ENCODE data around the gene SH3BP2. TPM values are rescaled to one million over a fixed set of nuclear protein-coding genes. Genes with fewer than 3 reads are reported as not detected.

The SH3BP2 gene
- total RNA-seq, 2 experiments from 2014 or later: 10.9 to 31.6 TPM

- H3K9me2 ChIP-seq (ENCODE audit: insufficient read depth, low read length): no peaks in the 10 kb centered on the region
- H3K27ac ChIP-seq (ENCODE audit: low read depth, low read length, poor library complexity, severe bottlenecking): no peak overlapping the region
- H3K4me3 ChIP-seq (ENCODE audit: low read depth, low read length, poor library complexity, severe bottlenecking): no peak overlapping the region
- H3K9me3 ChIP-seq (ENCODE audit: low read length): no peaks in the 10 kb centered on the region
- H3K4me1 ChIP-seq (ENCODE audit: insufficient read depth, low read length, poor library complexity, severe bottlenecking): peaks cover 18% of the 10 kb centered on the region
- H3K4me2 ChIP-seq (ENCODE audit: low read length): no peak overlapping the region
- TF ChIP-seq CTCF (conservative IDR thresholded peaks at IDR 0.05; ENCODE audit: low read length) (no peak), EZH2phosphoT487 (IDR thresholded peaks at IDR 0.05; ENCODE audit: borderline replicate concordance, low read depth, low read length) (no peak)
- intact Hi-C loops (cut with micrococcal nuclease; ENCODE audit: unreplicated experiment): no loop called here
- H3K36me3 ChIP-seq (ENCODE audit: insufficient read depth, low read length): no peaks in the 10 kb centered on the region
- H2AFZ ChIP-seq (ENCODE audit: low read length): no peak overlapping the region
- POLR2A ChIA-PET: no interaction called here
- no peaks in the 10 kb centered on the region for H4K20me1 ChIP-seq (ENCODE audit: insufficient read depth, low read length)
- DNase-seq (ENCODE audit: low spot score): no peak
- CTCF ChIA-PET (ENCODE audit: unreplicated experiment): interaction anchor here (0.8 kb wide), 1 partner anchor 64 kb away, joined by 3 read pairs; no protein-coding TSS in a partner anchor
- no TSS peak for BruUV-seq (replicated peaks)
- H3K79me2 ChIP-seq (ENCODE audit: insufficient read depth, low read depth, low read length): no peaks in the 10 kb centered on the region
Measured at GRCh38 chr4:2767046-2767704, 25.7 kb upstream of the SH3BP2 start.

- H4K20me1 ChIP-seq (ENCODE audit: insufficient read depth, low read length): no peaks in the 10 kb centered on the region
- no peaks in the 10 kb centered on the region for H3K36me3 ChIP-seq (ENCODE audit: insufficient read depth, low read length)
- BruUV-seq (replicated peaks): no TSS peak
- no peaks in the 10 kb centered on the region for H3K9me3 ChIP-seq (ENCODE audit: low read length)
- no peak for DNase-seq (ENCODE audit: low spot score)
- no peaks in the 10 kb centered on the region for H3K79me2 ChIP-seq (ENCODE audit: insufficient read depth, low read depth, low read length)
- no peak overlapping the region for H3K27ac ChIP-seq (ENCODE audit: low read depth, low read length, poor library complexity, severe bottlenecking)
- ChIA-PET POLR2A (no interaction called here), CTCF (ENCODE audit: unreplicated experiment) (interaction anchor here (0.8 kb wide), 1 partner anchor 63 kb away, joined by 3 read pairs; no protein-coding TSS in a partner anchor)
- no peak overlapping the region for H3K4me3 ChIP-seq (ENCODE audit: low read depth, low read length, poor library complexity, severe bottlenecking)
- H3K4me1 ChIP-seq (ENCODE audit: insufficient read depth, low read length, poor library complexity, severe bottlenecking): peaks cover 18% of the 10 kb centered on the region
- no peak overlapping the region for H3K4me2 ChIP-seq (ENCODE audit: low read length)
- no peaks in the 10 kb centered on the region for H3K9me2 ChIP-seq (ENCODE audit: insufficient read depth, low read length)
- intact Hi-C loops (cut with micrococcal nuclease; ENCODE audit: unreplicated experiment): no loop called here
- H2AFZ ChIP-seq (ENCODE audit: low read length): no peak overlapping the region
- TF ChIP-seq EZH2phosphoT487 (IDR thresholded peaks at IDR 0.05; ENCODE audit: borderline replicate concordance, low read depth, low read length) (no peak), CTCF (conservative IDR thresholded peaks at IDR 0.05; ENCODE audit: low read length) (no peak)
Measured at GRCh38 chr4:2767705-2768074, 25.2 kb upstream of the SH3BP2 start.

- Histone ChIP-seq H3K9me2 (ENCODE audit: insufficient read depth, low read length) (no peaks in the 10 kb centered on the region), H3K36me3 (ENCODE audit: insufficient read depth, low read length) (no peaks in the 10 kb centered on the region), H3K9me3 (ENCODE audit: low read length) (no peaks in the 10 kb centered on the region), H4K20me1 (ENCODE audit: insufficient read depth, low read length) (no peaks in the 10 kb centered on the region), H3K4me3 (ENCODE audit: low read depth, low read length, poor library complexity, severe bottlenecking) (no peak overlapping the region), H3K4me2 (ENCODE audit: low read length) (no peak overlapping the region), H3K4me1 (ENCODE audit: insufficient read depth, low read length, poor library complexity, severe bottlenecking) (peaks cover 18% of the 10 kb centered on the region), H3K27ac (ENCODE audit: low read depth, low read length, poor library complexity, severe bottlenecking) (no peak overlapping the region), H3K79me2 (ENCODE audit: insufficient read depth, low read depth, low read length) (no peaks in the 10 kb centered on the region), H2AFZ (ENCODE audit: low read length) (no peak overlapping the region)
- no TSS peak for BruUV-seq (replicated peaks)
- no peak for DNase-seq (ENCODE audit: low spot score)
- POLR2A ChIA-PET: no interaction called here
- CTCF ChIA-PET (ENCODE audit: unreplicated experiment): no interaction called here
- no peak for TF ChIP-seq EZH2phosphoT487 (IDR thresholded peaks at IDR 0.05; ENCODE audit: borderline replicate concordance, low read depth, low read length)
- TF ChIP-seq CTCF (conservative IDR thresholded peaks at IDR 0.05; ENCODE audit: low read length): no peak
- intact Hi-C loops (cut with micrococcal nuclease; ENCODE audit: unreplicated experiment): no loop called here
Measured at GRCh38 chr4:2768124-2768523, 24.8 kb upstream of the SH3BP2 start.

Data from OCI-LY7 (cell line).